WTC11 (cell line): ENCODE data around the gene KSR2. TPM values are rescaled to one million over a fixed set of nuclear protein-coding genes. Genes with fewer than 3 reads are reported as not detected.

Source experiments
- ATAC-seq: fragments of 200-7000 bp; cut with Tn5 transposase; 2 replicates; pipeline ENCODE4 v1.10.0; 2021; ENCODE audit warnings: mild to moderate bottlenecking, moderate library complexity
- CTCF ChIA-PET: fragments of 300-600 bp; sonication (Branson Sonifier 250); formaldehyde crosslinking; loops from one replicate; lab custom pipeline; 2021; ENCODE audit warnings: antibody characterized with exemption; lab: Charles Lee
- POLR2A ChIA-PET: fragments of 350-600 bp; sonication (Branson Sonifier 250); formaldehyde crosslinking; loops from one replicate; lab custom pipeline; 2021; ENCODE audit warnings: antibody characterized with exemption; lab: Charles Lee
- DNase-seq: peaks from one replicate; pipeline ENCODE4 v3.0.0; 2021; ENCODE audit warnings: low spot score
- H3K27ac Mint-ChIP-seq: 2 replicates; pipeline ENCODE4 v1.8.0; 2021; ENCODE audit warnings: mixed read lengths
- H3K27me3 Mint-ChIP-seq: 2 replicates; pipeline ENCODE4 v1.8.0; 2021; ENCODE audit warnings: low read depth, mild to moderate bottlenecking, moderate library complexity, mixed read lengths
- H3K36me3 Mint-ChIP-seq: 2 replicates; pipeline ENCODE4 v1.8.0; 2021; ENCODE audit warnings: mixed read lengths
- H3K4me1 Mint-ChIP-seq: 2 replicates; pipeline ENCODE4 v1.8.0; 2022; ENCODE audit warnings: mixed read lengths
- H3K4me3 Mint-ChIP-seq: 2 replicates; pipeline ENCODE4 v1.8.0; 2021; ENCODE audit warnings: mild to moderate bottlenecking, moderate library complexity, mixed read lengths
- H3K9me3 Mint-ChIP-seq: 2 replicates; pipeline ENCODE4 v1.8.0; 2021; ENCODE audit warnings: mixed read lengths
- CBFB ChIP-seq: sonication (generic); formaldehyde crosslinking; IDR thresholded peaks from 2 replicates; pipeline ENCODE4 v1.8.1; 2022; ENCODE audit warnings: mild to moderate bottlenecking, low read depth, missing genetic modification reagents
- CTCF ChIP-seq: fragments of 200-600 bp; IDR thresholded peaks from 2 replicates; pipeline ENCODE4 v1.8.0; 2022; ENCODE audit warnings: antibody characterized with exemption
- E2F5 ChIP-seq: sonication (generic); formaldehyde crosslinking; IDR thresholded peaks from 2 replicates; pipeline ENCODE4 v1.8.1; 2022; ENCODE audit warnings: mild to moderate bottlenecking, moderate library complexity, missing genetic modification reagents
- ELF4 ChIP-seq: sonication (generic); formaldehyde crosslinking; IDR thresholded peaks from 2 replicates; pipeline ENCODE4 v1.8.1; 2022; ENCODE audit warnings: low read depth, mild to moderate bottlenecking, moderate library complexity, missing genetic modification reagents
- GRHL2 ChIP-seq: fragments of 250-450 bp; sonication (Bioruptor Pico); IDR thresholded peaks from 2 replicates; pipeline ENCODE4 v1.8.0; 2022; ENCODE audit warnings: mild to moderate bottlenecking, moderate library complexity; ENCODE audit not compliant: insufficient replicate concordance, severe bottlenecking
- HMGA2 ChIP-seq: fragments of 250-450 bp; sonication (Bioruptor Pico); IDR thresholded peaks from 2 replicates; pipeline ENCODE4 v1.4.0; 2021; ENCODE audit warnings: mild to moderate bottlenecking, moderate library complexity
- IRF2 ChIP-seq: sonication (generic); formaldehyde crosslinking; IDR thresholded peaks from 2 replicates; pipeline ENCODE4 v1.8.0; 2022; ENCODE audit warnings: low read depth, missing genetic modification reagents, borderline replicate concordance
- JUN ChIP-seq: sonication (generic); formaldehyde crosslinking; IDR thresholded peaks from 2 replicates; pipeline ENCODE4 v1.8.0; 2023; ENCODE audit warnings: mild to moderate bottlenecking, missing genetic modification reagents
- KAT7 ChIP-seq: sonication (generic); formaldehyde crosslinking; IDR thresholded peaks from 2 replicates; pipeline ENCODE4 v1.8.1; 2023; ENCODE audit warnings: missing genetic modification reagents, mild to moderate bottlenecking, borderline replicate concordance
- MAX ChIP-seq: sonication (generic); formaldehyde crosslinking; IDR thresholded peaks from 2 replicates; pipeline ENCODE4 v1.8.0; 2022; ENCODE audit warnings: mild to moderate bottlenecking, missing genetic modification reagents
- NFE2L1 ChIP-seq: sonication (generic); formaldehyde crosslinking; IDR thresholded peaks from 2 replicates; pipeline ENCODE4 v1.8.1; 2023; ENCODE audit warnings: missing genetic modification reagents
- NFYB ChIP-seq: sonication (generic); formaldehyde crosslinking; conservative IDR thresholded peaks from 2 replicates; pipeline ENCODE4 v1.8.0; 2022; ENCODE audit warnings: low read depth, missing genetic modification reagents
- OVOL2 ChIP-seq: fragments of 250-450 bp; sonication (Bioruptor Pico); IDR thresholded peaks from 2 replicates; pipeline ENCODE4 v1.9.0; 2021; ENCODE audit warnings: mild to moderate bottlenecking, borderline replicate concordance
- PREB ChIP-seq: sonication (generic); formaldehyde crosslinking; IDR thresholded peaks from 2 replicates; pipeline ENCODE4 v1.8.1; 2022; ENCODE audit warnings: mild to moderate bottlenecking, missing genetic modification reagents, moderate library complexity, borderline replicate concordance
- RORB ChIP-seq: fragments of 250-450 bp; sonication (Bioruptor Pico); IDR thresholded peaks from 2 replicates; pipeline ENCODE4 v1.9.0; 2021; ENCODE audit warnings: mild to moderate bottlenecking
- SMAD4 ChIP-seq: sonication (generic); formaldehyde crosslinking; IDR thresholded peaks from 2 replicates; pipeline ENCODE4 v1.8.0; 2022; ENCODE audit warnings: mild to moderate bottlenecking, missing genetic modification reagents
- ZNF121 ChIP-seq: sonication (generic); formaldehyde crosslinking; IDR thresholded peaks from 2 replicates; pipeline ENCODE4 v1.8.0; 2023; ENCODE audit warnings: missing genetic modification reagents
- ZNF232 ChIP-seq: sonication (generic); formaldehyde crosslinking; IDR thresholded peaks from 2 replicates; pipeline ENCODE4 v1.8.0; 2022; ENCODE audit warnings: mild to moderate bottlenecking, missing genetic modification reagents
- ZNF263 ChIP-seq: sonication (generic); formaldehyde crosslinking; IDR thresholded peaks from 2 replicates; pipeline ENCODE4 v1.8.1; 2022; ENCODE audit warnings: low read depth, mild to moderate bottlenecking, moderate library complexity, missing genetic modification reagents
- total RNA-seq: library from RNA; stranded (reverse); gene quantifications from 3 replicates; pipeline ENCODE4 v1.2.3, GENCODE V29; 2021
- TF ChIP-seq, protein P1 (sequence below): sonication (generic); formaldehyde crosslinking; IDR thresholded peaks from 2 replicates; pipeline ENCODE4 v1.8.0; 2023; ENCODE audit warnings: mild to moderate bottlenecking, missing genetic modification reagents
- TF ChIP-seq, protein P2 (sequence below): sonication (generic); formaldehyde crosslinking; IDR thresholded peaks from 2 replicates; pipeline ENCODE4 v1.8.1; 2023; ENCODE audit warnings: mild to moderate bottlenecking, missing genetic modification reagents, borderline replicate concordance

The KSR2 gene
- total RNA-seq, 1 experiment from 2014 or later = 2.4 TPM

- no peak for TF ChIP-seq PREB
- TF ChIP-seq JUN = no peak
- TF ChIP-seq NFYB (CRISPR knock-in tag) = no peak
- TF ChIP-seq HMGA2 (CRISPR knock-in tag) = no peak
- TF ChIP-seq SMAD4 = no peak
- TF ChIP-seq, protein P1, sequence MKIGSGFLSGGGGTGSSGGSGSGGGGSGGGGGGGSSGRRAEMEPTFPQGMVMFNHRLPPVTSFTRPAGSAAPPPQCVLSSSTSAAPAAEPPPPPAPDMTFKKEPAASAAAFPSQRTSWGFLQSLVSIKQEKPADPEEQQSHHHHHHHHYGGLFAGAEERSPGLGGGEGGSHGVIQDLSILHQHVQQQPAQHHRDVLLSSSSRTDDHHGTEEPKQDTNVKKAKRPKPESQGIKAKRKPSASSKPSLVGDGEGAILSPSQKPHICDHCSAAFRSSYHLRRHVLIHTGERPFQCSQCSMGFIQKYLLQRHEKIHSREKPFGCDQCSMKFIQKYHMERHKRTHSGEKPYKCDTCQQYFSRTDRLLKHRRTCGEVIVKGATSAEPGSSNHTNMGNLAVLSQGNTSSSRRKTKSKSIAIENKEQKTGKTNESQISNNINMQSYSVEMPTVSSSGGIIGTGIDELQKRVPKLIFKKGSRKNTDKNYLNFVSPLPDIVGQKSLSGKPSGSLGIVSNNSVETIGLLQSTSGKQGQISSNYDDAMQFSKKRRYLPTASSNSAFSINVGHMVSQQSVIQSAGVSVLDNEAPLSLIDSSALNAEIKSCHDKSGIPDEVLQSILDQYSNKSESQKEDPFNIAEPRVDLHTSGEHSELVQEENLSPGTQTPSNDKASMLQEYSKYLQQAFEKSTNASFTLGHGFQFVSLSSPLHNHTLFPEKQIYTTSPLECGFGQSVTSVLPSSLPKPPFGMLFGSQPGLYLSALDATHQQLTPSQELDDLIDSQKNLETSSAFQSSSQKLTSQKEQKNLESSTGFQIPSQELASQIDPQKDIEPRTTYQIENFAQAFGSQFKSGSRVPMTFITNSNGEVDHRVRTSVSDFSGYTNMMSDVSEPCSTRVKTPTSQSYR = no peak
- no peak for TF ChIP-seq CTCF
- TF ChIP-seq ZNF232 (CRISPR knock-in tag) = no peak
- no peak for TF ChIP-seq ELF4 (CRISPR knock-in tag)
- no peak for TF ChIP-seq IRF2 (CRISPR knock-in tag)
- no peak for TF ChIP-seq E2F5
- TF ChIP-seq, all 79 proteins: peak for 0
Observed at GRCh38 chr12:117662220-117662619, 306.6 kb downstream of the KSR2 start (continued).

DNA sequence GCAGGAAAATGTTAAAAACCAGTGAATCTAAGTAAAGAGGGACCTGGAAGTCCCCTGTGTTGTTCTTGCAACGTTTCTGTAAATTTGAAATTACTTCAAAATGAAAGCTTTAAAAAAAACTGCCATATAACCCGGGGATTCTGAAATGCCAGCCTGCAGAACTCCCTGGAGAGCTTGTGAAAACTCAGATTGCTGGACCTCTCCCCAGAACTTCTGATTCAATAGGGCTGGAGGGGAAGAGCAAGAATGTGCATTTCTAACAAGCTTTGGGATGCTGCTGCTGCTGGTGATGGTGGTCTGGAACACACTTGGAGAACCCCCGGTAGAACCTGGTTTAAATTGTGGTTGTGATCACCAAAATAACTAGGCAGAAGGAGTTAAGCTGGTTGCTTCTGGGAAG, 307.3 kb downstream of the KSR2 start:
- no peak overlapping the region for H3K4me3 Mint-ChIP-seq
- H3K36me3 Mint-ChIP-seq = no peaks in the 10 kb centered on the region
- CTCF ChIA-PET = interaction anchor here (1.9 kb wide), 1 partner anchor 10 kb away, joined by 15 read pairs; no protein-coding TSS in a partner anchor
- no peaks in the 10 kb centered on the region for H3K27me3 Mint-ChIP-seq
- H3K4me1 Mint-ChIP-seq = no peaks in the 10 kb centered on the region
- ATAC-seq (no peak), DNase-seq (no peak)
- H3K27ac Mint-ChIP-seq = no peak overlapping the region
- no peak for TF ChIP-seq PREB
- TF ChIP-seq OVOL2 (CRISPR knock-in tag) = no peak
- TF ChIP-seq GRHL2 (CRISPR knock-in tag) = no peak
- TF ChIP-seq ZNF263 = no peak
- no peak for TF ChIP-seq ZNF121 (CRISPR knock-in tag)
- TF ChIP-seq, protein P2, sequence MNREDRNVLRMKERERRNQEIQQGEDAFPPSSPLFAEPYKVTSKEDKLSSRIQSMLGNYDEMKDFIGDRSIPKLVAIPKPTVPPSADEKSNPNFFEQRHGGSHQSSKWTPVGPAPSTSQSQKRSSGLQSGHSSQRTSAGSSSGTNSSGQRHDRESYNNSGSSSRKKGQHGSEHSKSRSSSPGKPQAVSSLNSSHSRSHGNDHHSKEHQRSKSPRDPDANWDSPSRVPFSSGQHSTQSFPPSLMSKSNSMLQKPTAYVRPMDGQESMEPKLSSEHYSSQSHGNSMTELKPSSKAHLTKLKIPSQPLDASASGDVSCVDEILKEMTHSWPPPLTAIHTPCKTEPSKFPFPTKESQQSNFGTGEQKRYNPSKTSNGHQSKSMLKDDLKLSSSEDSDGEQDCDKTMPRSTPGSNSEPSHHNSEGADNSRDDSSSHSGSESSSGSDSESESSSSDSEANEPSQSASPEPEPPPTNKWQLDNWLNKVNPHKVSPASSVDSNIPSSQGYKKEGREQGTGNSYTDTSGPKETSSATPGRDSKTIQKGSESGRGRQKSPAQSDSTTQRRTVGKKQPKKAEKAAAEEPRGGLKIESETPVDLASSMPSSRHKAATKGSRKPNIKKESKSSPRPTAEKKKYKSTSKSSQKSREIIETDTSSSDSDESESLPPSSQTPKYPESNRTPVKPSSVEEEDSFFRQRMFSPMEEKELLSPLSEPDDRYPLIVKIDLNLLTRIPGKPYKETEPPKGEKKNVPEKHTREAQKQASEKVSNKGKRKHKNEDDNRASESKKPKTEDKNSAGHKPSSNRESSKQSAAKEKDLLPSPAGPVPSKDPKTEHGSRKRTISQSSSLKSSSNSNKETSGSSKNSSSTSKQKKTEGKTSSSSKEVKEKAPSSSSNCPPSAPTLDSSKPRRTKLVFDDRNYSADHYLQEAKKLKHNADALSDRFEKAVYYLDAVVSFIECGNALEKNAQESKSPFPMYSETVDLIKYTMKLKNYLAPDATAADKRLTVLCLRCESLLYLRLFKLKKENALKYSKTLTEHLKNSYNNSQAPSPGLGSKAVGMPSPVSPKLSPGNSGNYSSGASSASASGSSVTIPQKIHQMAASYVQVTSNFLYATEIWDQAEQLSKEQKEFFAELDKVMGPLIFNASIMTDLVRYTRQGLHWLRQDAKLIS (CRISPR knock-in tag) = no peak
- TF ChIP-seq CBFB (CRISPR knock-in tag) = no peak
- TF ChIP-seq MAX (CRISPR knock-in tag) = no peak
- TF ChIP-seq NFE2L1 = no peak
- no peak for TF ChIP-seq KAT7
- no peak for TF ChIP-seq RORB (CRISPR knock-in tag)
- TF ChIP-seq, all 79 proteins: peak for 0
- H3K9me3 Mint-ChIP-seq = no peaks in the 10 kb centered on the region
- POLR2A ChIA-PET = no interaction called here
